PFSK-1 (cell line): ENCODE data around the gene GRIP1.

ENCODE experiments used
- FOXP2 ChIP-seq: optimal IDR thresholded peaks from 2 replicates; pipeline ENCODE3; 2011; ENCODE audit warnings: borderline replicate concordance, control low read depth, inconsistent platforms; ENCODE audit not compliant: insufficient read depth; ENCODE audit errors: extremely low read length, extremely low read depth
- POLR2AphosphoS5 ChIP-seq: IDR thresholded peaks from 2 replicates; pipeline ENCODE4 v1.6.1; 2012; ENCODE audit warnings: low read depth, mild to moderate bottlenecking, control low read depth, low read length, moderate library complexity
- SIN3A ChIP-seq: IDR thresholded peaks from 2 replicates; pipeline ENCODE4 v1.6.1; 2012; ENCODE audit warnings: mild to moderate bottlenecking, low read length, moderate library complexity, borderline replicate concordance; ENCODE audit not compliant: insufficient read depth
- TAF1 ChIP-seq: IDR thresholded peaks from 2 replicates; pipeline ENCODE4 v1.6.1; 2012; ENCODE audit warnings: low read length, control low read depth, borderline replicate concordance; ENCODE audit not compliant: insufficient read depth
- TF ChIP-seq, protein P1 (sequence below), 2 experiments: IDR thresholded peaks; 2 replicates each; pipeline versions ENCODE4 v1.6.1 to v1.8.0; 2011 to 2012; ENCODE audit warnings: low read depth in 2 of 2, low read length in 2 of 2, control low read depth in 1 of 2, inconsistent platforms in 1 of 2, mild to moderate bottlenecking in 1 of 2, moderate library complexity in 1 of 2; ENCODE audit not compliant: insufficient read depth in 1 of 2

GRIP1 gene

GRCh38 chr12:66629138-66629870 is 49.6 kb downstream of the GRIP1 start:
- TF ChIP-seq POLR2AphosphoS5 (no peak), SIN3A (no peak), TAF1 (no peak), FOXP2 (no peak)
- TF ChIP-seq, protein P1, sequence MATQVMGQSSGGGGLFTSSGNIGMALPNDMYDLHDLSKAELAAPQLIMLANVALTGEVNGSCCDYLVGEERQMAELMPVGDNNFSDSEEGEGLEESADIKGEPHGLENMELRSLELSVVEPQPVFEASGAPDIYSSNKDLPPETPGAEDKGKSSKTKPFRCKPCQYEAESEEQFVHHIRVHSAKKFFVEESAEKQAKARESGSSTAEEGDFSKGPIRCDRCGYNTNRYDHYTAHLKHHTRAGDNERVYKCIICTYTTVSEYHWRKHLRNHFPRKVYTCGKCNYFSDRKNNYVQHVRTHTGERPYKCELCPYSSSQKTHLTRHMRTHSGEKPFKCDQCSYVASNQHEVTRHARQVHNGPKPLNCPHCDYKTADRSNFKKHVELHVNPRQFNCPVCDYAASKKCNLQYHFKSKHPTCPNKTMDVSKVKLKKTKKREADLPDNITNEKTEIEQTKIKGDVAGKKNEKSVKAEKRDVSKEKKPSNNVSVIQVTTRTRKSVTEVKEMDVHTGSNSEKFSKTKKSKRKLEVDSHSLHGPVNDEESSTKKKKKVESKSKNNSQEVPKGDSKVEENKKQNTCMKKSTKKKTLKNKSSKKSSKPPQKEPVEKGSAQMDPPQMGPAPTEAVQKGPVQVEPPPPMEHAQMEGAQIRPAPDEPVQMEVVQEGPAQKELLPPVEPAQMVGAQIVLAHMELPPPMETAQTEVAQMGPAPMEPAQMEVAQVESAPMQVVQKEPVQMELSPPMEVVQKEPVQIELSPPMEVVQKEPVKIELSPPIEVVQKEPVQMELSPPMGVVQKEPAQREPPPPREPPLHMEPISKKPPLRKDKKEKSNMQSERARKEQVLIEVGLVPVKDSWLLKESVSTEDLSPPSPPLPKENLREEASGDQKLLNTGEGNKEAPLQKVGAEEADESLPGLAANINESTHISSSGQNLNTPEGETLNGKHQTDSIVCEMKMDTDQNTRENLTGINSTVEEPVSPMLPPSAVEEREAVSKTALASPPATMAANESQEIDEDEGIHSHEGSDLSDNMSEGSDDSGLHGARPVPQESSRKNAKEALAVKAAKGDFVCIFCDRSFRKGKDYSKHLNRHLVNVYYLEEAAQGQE (IDR thresholded peaks at IDR 0.05; ENCODE audit: insufficient read depth in 1 of 2, low read depth in 2 of 2, low read length in 2 of 2): no peak

DNA sequence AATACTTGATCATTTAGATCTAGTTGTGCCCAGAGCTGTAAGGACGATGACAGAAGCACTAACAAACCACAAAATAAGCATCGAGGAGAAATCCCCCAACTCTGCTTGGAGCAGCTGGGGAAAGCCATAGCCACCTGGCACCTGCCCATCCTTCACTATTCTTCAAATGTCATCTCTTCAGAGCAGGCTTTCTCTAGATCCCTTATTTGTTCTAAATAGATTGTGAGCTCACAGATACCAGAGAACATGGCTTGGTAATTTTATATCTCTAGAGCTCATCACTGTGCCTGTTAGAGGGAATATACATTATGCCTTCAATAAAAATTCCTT is 50.9 kb downstream of the GRIP1 start:
- TF ChIP-seq, protein P1 (IDR thresholded peaks at IDR 0.05; ENCODE audit: insufficient read depth in 1 of 2, low read depth in 2 of 2, low read length in 2 of 2): no peak
- TF ChIP-seq TAF1 (no peak), POLR2AphosphoS5 (no peak), FOXP2 (no peak), SIN3A (no peak)

DNA sequence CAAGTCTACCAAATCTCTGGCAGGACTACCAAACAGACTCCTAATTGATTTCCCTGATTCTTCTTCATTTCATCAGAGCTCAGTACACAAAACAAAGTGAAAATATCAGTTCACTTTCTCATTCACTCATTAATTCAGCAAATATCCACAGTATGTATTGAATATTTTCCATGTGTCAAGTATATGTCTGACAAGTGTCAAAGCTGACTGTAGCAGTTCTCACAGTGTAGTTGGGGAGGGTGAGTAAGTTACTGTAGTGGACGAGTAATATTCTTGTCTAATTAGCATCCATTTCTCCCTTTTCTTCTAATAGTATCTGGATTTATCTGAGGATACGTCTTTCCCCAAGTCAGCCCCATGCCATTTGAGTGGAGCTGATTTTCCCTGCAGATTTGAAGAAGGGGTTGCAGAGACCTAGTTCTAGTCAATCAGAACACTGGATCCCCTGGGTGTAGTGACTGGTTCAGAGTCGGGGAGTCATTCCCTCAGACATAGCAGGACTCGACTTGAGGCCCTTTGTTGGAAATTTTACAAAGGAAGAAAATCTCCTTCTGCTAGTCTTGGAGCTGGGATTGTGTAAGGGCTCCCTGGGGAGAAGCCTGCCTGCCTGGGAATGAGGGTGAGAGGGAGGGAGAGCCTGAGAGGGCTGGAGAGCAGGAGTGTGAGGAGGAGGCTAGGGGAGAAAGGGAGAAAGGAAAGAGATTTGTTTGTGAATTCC is 51.4 kb downstream of the GRIP1 start:
- TF ChIP-seq, protein P1 (IDR thresholded peaks at IDR 0.05; ENCODE audit: insufficient read depth in 1 of 2, low read depth in 2 of 2, low read length in 2 of 2): no peak

DNA sequence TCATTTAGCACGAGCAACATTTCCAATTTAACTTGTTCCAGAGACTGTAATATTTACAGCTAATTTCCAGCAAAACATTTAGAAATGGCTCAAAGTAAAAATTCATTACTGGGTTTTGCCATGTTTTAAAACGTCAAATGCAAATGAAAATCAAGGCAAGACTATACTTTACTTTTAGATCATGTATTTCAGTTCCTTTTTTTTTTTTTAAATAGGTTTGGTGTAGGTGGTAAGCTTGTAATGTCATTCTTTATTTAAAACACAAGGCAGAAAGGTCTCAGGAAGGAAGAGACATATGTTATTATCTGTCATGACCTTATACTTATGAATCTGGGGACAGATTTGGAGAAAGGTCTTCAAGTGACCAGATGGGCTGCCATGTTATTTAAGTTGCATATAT is 54.1 kb downstream of the GRIP1 start:
- TF ChIP-seq, protein P1 (IDR thresholded peaks at IDR 0.05; ENCODE audit: insufficient read depth in 1 of 2, low read depth in 2 of 2, low read length in 2 of 2): no peak
- TF ChIP-seq TAF1: no peak
- no peak for TF ChIP-seq POLR2AphosphoS5
- no peak for TF ChIP-seq FOXP2
- TF ChIP-seq SIN3A: no peak

DNA sequence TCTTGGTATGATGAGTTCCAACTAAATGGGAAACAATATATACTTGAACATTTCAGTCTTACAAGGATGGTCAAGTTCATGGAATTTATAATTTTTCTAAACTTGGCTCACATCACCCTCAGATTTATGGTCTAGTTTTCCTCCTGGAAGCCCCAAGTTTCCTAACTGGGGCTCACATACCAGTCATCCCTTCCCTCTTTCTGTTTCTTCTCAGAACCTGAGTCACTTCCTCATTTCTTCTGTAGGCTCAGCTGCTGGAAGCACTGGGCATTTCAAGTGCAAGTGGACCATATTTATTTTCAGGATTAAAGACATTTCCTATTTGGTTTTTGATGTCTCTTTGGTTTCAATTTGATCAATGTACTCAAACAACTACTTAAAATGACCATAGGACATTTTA is 55.4 kb downstream of the GRIP1 start:
- no peak for TF ChIP-seq FOXP2
- TF ChIP-seq, protein P1 (IDR thresholded peaks at IDR 0.05; ENCODE audit: insufficient read depth in 1 of 2, low read depth in 2 of 2, low read length in 2 of 2): no peak
- no peak for TF ChIP-seq POLR2AphosphoS5
- TF ChIP-seq SIN3A: no peak
